Measurements from ENCODE around the gene WDR43.

The WDR43 gene

GRCh38 chr2:28995765-28996750 lies 101.6 kb downstream of the WDR43 start:
- no peak for DNase-seq

DNA sequence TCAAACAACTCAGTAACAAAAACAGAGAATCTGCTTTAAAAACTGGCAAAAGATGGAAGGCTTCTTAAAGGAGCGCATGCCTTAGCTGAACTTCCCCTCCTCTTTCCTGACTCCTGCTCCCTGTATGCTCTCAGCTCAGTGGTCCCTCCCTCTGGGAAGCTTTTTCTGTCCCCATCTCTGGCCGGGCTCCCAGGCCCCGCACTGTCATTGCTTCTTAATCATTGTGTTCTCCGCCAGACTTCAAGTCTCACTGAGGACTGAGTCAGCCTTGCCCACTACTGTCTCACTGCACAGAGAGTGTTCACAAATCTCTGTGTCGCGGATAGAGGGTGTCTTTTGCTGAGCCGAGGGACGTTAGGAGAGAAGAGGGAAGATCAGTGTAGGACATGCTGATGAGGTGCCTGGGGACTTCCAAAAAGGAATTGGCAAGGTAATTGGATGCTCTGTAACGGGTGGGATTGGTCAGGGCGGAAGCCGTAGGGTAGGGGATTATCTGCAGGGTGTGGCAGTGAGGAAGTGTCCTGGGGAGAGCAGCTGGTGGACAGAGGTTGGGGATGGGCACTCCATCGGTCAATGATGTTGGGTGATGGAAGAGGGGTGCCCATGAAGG lies 102.9 kb downstream of the WDR43 start:
- peak; percentile 43 for DNase-seq

Data from fibroblast of skin of right biceps (primary cell).